NCI-H2171 (cell line): ENCODE data around the gene DND1.
"Not testable (repeated sequence)": the region's sequence is repeated elsewhere in the genome, so short reads cannot be mapped to it uniquely, and the experiment has no call there.

Experiments used
- DNase-seq: peaks from one replicate; lab custom pipeline; 2025; lab: John Stamatoyannopoulos, UW

DND1 gene

GRCh38 chr5:140672455-140673186 lies 755 bp downstream of the DND1 start:
- DNase-seq = no peak

- no peak for DNase-seq
Measured at GRCh38 chr5:140671472-140672125, 1.8 kb downstream of the DND1 start.

GRCh38 chr5:140671035-140671434 lies 2.3 kb downstream of the DND1 start:
- DNase-seq = not testable (repeated sequence)

GRCh38 chr5:140664359-140665119 lies 8.8 kb downstream of the DND1 start, which contains the start of gene WDR55:
TSS of gene WDR55 (plus strand) at chr5:140664904. CDS start at chr5:140664913, 9 bp downstream.
- peak; percentile 74 for DNase-seq

- no peak for DNase-seq
Measured at GRCh38 chr5:140664030-140664358, 9.4 kb downstream of the DND1 start.

GRCh38 chr5:140660371-140660770 lies 13.0 kb downstream of the DND1 start:
- not testable (repeated sequence) for DNase-seq

- no peak for DNase-seq
Measured at GRCh38 chr5:140658870-140659269, 14.5 kb downstream of the DND1 start.

GRCh38 chr5:140647042-140647419 lies 26.3 kb downstream of the DND1 start:
- no peak for DNase-seq

- DNase-seq = no peak
Measured at GRCh38 chr5:140642718-140643117, 30.7 kb downstream of the DND1 start.

- DNase-seq = no peak
Measured at GRCh38 chr5:140641716-140642115, 31.7 kb downstream of the DND1 start.

GRCh38 chr5:140639148-140639981 lies 34.0 kb downstream of the DND1 start, which contains the start of gene TMCO6:
TSS of gene TMCO6 (plus strand) at chr5:140639451. CDS start at chr5:140639528, 77 bp downstream.
- DNase-seq = peak; percentile 82

- DNase-seq = not testable (repeated sequence)
Measured at GRCh38 chr5:140638898-140639147, 34.6 kb downstream of the DND1 start.

GRCh38 chr5:140637371-140638100 lies 35.8 kb downstream of the DND1 start:
- DNase-seq = no peak

GRCh38 chr5:140635291-140636257 lies 37.8 kb downstream of the DND1 start:
- no peak for DNase-seq

- no peak for DNase-seq
Measured at GRCh38 chr5:140634103-140634502, 39.3 kb downstream of the DND1 start.

GRCh38 chr5:140633501-140633900 lies 39.9 kb downstream of the DND1 start:
- DNase-seq = no peak

GRCh38 chr5:140633021-140633471 lies 40.3 kb downstream of the DND1 start, which contains the start of gene CD14:
TSS of gene CD14 (minus strand) at chr5:140633175. CDS start at chr5:140633071, 104 bp downstream.
- no peak for DNase-seq

- no peak for DNase-seq
Measured at GRCh38 chr5:140632366-140633020, 40.9 kb downstream of the DND1 start.

GRCh38 chr5:140631831-140632365 lies 41.5 kb downstream of the DND1 start:
- DNase-seq = no peak
